Fibroblast of the conjunctiva (primary cell): ENCODE results near the gene DNAAF9.

Experiments
- DNase-seq: peaks from one replicate; pipeline ENCODE4 v3.0.0-alpha.2; 2010; ENCODE audit warnings: low read depth

The DNAAF9 gene

GRCh38 chr20:3371754-3372153 lies 35.7 kb downstream of the DNAAF9 start:
- no peak for DNase-seq

- DNase-seq = no peak
These were observed 40.4 kb downstream of the DNAAF9 start for GRCh38 chr20:3367089-3367488.

DNA sequence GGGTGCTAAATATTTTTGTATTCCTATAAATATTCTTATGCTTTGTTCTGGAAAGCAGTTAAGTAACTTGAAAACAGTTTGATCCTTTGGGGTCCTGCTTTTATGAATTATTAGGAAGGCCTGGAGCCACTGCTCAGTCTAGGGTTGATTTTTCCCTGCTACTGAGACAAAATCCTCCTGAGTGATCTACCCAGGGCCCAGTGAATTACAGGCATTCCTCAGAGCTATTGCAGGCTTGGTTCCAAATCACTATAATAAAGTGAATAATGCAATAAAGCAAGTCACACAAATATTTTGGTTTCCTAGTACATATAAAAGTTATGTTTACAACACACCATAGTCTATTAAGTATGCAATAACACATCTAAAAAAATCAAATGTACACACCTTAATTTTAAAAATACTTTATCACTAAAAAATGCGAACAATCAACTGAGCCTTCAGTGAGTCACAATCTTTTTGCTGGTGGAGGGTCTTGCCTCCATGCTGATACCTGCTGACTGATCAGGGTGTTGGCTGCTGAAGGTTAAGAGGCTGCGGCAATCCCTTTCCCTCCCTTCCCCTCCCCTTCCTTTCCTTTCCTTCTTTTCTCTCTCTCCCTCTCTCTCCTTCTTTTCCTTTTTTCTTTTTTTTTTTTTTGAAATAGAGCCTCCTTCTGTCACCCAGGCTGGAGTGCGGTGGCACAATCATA lies 43.0 kb downstream of the DNAAF9 start:
- no peak for DNase-seq

DNA sequence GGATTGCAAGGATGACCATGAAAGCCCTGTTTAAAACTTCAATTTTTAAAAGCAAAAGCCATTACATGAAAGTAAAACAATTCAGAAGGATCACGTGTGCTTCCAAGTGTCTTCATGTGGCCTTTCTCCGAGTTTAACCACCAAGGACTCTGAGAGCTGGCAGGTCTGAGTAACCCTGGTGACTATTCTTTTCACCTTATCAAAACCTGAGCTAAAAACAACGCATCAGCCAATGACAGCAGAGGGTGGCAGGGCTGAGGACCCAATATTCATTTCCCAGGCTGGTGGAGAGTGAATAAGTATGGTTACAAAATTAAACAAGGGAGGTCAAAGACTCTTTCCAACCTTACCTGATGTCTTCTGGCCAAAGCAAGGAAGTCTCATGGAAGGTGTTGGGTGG lies 46.7 kb downstream of the DNAAF9 start:
- DNase-seq = no peak

DNA sequence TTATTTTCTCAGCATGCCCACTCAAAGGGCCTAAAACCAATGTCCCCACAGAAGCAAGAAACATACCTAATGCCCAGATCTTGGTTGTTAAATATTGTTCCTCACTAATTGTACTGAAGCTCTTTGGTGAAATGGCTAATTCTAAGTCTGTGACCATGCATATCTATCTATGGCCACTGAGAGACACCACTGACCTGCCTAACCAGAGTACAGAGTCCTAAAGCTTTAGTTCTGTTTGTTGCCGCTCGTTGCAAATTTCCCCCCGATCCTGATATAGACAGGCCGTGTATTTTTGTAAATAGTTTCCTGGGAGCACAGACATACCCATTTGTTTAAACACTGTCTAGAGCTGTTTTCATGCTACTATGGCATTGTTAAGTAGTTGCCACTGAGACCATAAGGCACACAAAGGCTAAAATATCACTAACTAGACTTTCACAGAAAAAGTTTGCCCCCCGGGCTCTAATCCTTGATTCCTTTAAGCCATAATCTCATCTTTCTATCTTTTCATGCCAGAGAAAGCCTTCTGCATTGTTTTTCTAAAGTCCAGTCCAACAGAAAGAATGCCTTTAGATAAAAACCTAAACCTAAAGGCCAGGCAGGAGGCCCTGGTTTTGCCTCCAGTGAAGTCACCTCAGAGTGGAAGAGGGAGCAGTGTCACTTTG lies 48.7 kb downstream of the DNAAF9 start:
- DNase-seq = no peak
